ENCODE measurements around the gene PGS1.

PGS1 gene

DNA sequence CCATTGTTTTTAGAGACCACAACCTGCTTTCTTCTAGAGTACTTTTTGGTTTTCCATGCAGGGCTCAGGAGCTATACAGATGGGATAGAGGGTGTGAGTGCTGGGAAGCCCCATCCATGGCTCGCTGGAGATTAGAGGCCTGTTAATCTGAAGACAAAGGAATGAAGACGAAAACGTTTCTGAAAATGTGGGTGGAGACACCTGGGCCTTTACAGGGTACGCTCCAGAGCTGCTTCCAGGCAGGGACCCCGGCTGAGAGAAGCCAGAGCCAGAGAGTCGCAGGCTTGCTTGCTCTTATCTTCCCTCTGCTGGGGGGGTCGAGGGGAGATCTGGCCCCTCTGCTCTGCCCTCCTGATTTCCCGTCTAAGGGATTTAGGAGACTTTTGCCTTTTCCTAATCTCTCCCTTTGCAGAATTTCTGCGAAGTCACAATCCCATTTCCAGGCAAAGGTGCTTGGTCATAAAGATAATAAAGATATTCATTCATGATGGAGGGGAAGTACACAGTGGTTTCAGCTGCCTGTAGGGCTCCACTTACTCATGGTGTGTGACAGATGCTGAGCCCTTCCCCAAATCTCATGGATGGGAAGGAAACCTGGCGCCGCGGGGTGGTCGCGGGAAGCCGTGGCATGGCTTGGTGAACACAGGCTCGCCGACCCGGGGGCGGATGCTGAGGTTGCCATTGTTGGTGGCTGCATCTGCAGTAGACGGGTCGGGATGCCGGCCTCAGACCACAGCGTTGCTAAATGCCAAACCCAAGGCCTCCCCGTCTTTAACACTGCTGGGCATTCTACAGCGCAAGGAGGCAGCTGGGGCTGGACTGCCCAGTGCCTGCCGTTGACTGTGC, 13.8 kb upstream of the PGS1 start:
- no peak for DNase-seq (ENCODE audit: low read depth in 2 of 3, low spot score in 2 of 3)

DNA sequence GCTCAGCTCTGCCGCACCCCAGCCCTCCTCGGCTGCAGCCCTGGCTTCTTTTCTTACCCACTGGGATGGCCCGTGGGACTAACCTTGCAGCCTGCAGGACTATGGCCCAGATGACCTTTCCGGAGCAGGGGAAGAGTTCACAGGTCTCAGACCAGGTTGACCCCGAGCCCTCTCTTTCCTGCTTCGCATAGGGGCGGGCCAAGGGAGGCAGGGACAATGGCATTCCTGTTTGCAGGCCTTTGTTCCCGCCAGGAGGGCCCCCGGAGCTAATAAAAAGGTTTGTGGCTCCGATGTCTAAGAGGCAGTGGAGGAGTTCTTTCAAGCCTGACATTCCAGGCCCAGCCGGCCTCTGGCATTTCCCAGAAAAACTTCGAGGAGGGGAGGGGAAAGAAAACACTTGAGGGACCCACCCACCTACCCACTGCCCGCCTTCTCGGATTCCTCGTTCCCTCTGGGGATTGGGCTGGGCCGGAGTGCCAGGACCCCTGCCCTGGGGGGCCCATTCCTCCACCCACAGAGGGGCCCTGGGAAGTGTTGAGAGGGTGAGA, 12.8 kb upstream of the PGS1 start:
- DNase-seq (ENCODE audit: low read depth in 2 of 3, low spot score in 2 of 3): no peak

DNA sequence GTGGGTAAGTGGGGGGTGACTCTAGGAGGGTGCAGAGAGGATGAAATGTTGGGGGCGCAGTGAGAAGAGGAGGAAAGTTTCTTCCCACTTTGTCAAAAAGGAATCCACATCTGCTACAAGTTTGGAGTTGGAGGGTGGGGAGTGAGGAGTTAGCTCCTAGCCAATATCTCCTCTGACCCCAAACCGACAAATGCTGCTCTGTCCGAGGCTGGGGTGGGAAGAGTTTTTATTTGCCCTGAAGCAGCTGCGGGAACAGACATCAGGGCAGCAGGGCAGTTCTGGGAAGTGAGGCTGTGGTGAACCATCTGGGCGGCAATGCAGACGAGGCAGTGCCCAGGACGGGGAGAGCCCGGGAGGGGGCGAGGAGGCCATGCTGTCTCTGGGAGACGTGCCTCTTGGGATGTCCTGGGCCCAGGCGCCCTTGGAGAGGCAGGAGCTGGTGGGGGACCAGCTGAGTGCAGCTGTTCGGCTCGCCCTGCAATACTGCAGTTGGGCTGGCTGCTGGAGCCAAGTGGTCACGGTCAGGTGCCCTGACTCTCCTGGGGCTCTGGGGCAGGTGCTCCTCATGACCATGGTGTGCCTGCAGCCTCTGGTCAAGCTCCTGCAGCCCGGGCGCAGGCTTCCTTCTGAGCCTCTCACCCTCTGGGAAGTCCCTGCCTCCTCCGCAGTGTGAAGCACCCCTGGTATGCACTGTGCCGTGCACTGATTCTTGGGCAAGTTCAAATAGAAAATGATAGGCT, 12.2 kb upstream of the PGS1 start:
- no peak for DNase-seq (ENCODE audit: low read depth in 2 of 3, low spot score in 2 of 3)

DNA sequence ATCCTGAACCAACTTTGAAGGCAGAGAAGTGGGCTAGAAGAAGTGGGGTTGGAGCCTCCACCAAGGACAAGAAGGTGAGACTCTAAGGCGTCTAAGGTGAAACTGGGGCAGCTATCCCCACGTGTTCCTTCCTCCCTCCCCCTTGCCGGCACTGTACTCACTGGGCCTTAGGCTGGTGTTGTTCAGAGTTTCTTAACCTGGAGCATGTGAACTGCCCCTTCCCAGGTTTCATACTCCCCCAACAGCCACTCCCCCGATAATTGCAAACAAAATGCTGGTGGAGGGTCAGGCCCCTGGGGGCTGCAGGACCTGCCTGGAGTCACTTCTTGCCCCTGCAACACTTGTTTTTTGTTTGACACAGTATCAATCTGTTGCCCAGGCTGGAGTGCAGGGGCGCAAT, 11.3 kb upstream of the PGS1 start:
- no peak for DNase-seq (ENCODE audit: low read depth in 2 of 3, low spot score in 2 of 3)

DNA sequence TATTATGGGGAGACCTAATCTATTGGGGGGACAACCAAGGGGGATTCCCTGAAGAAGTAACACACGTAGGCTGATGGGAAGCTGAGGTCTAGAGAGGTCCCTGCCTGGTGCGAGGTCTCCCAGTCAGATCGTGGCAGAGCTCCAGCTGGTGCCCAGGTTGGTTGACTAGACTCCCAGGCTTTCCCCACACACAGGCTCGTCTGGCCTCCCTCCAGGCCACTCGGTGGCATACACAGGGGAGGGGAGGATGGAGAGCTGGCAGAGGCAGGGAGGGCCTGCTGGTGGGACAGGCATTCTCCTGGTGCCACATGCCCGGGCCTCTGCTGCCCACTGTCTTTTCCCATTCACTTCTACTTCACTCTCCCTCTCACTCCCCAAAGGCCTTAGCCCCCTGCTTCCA, 10.1 kb upstream of the PGS1 start:
- DNase-seq (ENCODE audit: low read depth in 2 of 3, low spot score in 2 of 3): no peak

DNA sequence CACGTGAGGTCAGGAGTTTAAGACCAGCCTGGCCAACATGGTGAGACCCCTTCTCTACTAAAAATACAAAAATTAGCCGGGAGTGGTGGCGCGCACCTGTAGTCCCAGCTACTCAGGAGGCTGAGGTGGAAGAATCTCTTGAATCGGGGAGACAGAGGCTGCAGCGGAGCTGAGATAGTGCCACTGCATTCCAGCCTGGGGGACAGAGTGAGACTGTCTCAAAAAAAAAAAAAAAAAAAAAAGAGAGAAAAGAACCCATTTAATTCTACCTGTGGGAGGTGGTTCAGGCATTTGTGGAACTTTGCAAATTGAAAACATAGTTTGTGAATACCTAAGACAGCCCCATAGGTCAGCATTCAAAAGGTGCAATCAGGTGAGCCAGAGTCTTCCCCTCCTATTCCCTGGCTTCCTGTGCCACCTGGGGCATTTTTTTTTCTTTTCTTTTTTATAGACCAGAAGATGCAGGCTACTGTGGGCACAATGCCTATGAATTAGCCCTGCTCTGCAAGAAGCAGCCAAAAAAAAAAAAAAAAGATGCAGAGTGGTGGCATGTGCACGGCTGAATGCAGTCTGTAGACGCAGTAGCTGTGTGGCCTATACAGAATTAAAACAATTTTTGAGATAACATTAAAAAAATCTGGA, 9.5 kb upstream of the PGS1 start:
- DNase-seq (ENCODE audit: low read depth in 2 of 3, low spot score in 2 of 3): no peak

DNA sequence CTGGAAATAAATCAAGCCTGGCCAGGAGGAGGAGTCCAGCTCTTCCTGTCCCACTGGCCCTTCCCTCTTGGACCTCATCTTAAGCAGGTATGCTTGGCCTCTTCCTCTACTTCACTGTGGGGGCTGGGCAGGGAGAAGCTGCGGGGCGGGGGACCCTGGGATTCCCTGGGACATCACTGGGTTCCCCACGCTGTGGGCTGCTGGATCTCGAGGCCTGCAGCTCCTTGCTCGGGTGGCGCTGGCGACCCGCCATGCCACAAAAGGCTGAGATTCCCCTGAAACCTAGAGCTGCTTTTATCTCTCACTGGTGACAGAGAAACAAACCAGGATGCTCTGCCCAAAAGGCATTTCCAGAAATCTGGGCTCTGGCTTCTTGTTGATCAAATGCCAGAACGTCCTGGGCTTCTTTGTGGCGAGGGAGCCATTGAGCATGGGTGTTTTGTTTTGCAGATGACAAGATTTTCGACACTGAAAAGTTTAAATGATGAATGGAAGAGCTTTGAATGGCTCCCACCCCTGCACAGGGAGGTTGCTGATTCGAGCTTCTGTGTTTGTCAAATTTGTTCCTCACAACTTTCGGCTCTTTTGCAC, 8.6 kb upstream of the PGS1 start:
- DNase-seq (ENCODE audit: low read depth in 2 of 3, low spot score in 2 of 3): no peak

DNA sequence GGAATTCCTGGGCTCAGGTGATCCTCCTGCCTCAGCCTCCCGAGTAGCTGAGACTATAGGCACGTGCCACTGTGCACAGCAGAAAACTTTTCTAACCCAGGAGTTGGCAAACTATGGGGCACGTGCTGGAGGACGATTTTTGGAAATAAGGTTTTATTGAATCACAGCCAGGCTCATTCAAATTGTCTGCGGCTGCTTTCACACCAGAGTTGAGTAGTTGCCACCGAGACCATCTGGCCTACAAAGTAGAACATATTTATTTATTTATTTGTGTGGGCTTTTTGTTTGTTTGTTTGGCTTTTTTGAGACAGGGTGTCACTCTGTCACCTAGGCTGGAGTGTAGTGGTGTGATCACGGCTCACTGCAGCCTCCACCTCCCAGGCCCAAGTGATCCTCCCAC, 7.4 kb upstream of the PGS1 start:
- DNase-seq (ENCODE audit: low read depth in 2 of 3, low spot score in 2 of 3): no peak

DNA sequence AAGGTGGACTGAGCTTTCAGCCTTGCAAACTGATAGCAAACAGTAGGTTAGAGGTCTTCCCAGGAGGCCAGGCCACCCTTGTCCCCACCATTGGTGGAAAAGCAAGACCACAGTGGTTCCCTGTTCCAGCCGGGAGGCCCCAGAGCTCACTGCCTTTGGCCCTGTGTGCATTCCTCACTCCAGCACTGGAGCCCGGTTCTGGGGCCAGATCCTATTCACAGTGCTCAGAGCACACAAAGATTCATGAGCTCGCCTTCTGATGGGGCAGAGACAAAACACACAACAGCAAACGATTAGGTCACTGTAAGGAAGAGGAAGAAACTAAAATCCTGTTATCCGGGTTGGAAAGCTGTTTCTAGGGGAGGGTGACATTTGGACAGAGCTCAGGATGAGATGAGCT, 5.6 kb upstream of the PGS1 start:
- no peak for DNase-seq (ENCODE audit: low read depth in 2 of 3, low spot score in 2 of 3)

DNA sequence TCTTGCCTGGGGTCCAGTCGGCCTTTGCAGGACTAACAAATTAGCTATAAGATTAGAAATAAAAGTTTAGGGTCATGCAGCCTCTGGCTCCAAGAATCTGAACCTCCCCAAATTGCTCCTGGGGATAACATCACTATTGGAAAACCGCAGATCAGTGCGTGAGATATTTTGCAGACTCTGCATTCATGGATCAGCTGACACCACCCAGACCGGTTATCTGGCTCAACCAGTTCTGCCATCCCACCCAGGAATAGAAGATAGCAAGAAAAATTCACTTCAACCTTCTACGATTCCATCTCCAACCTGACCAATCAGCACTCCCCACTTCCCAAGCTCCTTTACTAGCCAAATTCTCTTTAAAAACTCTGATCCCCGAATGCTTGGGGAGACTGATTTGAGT, 4.3 kb upstream of the PGS1 start:
- DNase-seq (ENCODE audit: low read depth in 2 of 3, low spot score in 2 of 3): no peak

DNA sequence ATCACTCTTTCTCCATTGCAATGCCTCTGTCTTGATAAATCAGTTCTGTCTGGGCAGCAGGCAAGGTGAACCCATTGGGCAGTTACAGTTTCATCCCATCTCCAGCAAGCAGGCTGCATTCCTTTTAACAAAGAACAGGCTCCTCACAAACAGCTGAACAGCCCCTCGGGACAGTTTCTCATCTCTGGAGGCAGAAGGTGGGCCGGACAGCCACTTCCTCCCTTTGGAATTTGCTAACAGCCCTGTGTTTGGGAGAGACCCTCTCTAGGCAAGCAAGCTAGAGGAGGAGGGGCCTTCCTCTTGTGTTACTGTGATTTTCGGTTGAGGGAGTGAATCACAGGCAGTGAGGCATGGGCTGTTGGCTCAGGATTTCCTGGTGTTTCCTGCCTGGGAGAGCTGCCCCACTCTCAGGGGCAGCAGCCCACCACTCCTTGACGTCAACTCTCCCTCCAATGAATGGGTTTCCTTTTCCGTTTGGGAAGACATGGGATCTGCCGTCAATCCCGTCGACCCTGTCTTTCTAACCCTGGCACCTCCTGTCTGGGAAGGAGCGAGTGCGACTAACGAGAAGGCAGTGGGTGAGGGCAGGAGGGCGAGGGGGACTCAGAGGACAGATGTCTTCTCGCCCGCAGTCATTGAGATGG, 3.7 kb upstream of the PGS1 start:
- DNase-seq (ENCODE audit: low read depth in 2 of 3, low spot score in 2 of 3): no peak

DNA sequence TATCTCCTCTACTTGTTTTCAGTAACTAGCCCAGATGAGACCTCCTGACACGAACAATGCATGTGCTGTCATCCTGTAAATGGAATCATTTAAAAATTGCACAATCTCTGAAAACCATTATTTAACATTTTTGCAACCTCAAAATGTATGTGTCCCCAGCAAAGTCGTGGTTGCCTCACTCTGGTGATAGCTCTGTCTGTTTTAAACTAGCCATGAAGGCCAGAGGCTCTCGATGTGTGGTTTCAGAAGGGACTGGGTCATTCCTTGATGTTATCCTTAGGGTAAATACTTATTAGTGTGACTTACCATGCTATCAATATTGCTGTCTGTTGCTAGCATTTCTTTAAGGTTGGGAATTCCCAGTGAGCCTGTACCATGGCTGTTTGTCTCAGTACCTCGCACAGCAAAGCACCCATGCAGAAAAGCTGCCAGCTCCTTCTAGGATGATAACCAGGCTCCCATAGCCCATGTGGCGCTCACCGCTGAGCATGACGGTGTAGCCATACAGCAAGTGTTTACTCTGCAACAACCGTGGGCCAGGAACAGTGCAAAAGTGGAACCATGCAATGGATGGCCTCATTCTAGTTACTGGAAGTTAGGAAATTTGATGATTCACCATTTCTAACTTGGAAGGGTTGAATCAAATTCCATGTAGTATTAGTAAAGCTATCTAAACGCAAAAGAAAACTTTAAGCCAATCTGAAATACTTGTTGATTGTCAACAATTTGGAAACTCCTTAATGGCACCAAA, 2.9 kb upstream of the PGS1 start:
- no peak for DNase-seq (ENCODE audit: low read depth in 2 of 3, low spot score in 2 of 3)

DNA sequence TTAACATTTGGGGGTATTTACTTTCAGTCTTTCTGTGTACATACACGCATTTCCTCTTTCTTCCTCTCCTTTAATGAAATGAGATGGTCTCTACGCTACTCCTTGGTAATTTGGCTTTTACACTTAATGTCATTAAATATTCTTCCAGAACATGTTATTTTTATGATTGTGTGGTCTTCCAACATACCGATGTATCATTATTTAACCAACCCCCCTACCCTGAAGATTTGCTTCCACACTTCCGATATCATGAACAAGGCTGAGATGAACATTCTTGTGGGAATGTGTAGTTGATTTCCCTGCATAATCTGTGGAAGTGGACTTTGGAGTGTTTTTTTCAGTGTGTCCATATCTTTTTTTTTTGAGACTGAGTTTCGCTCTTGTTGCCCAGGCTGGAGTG, 2.3 kb upstream of the PGS1 start:
- no peak for DNase-seq (ENCODE audit: low read depth in 2 of 3, low spot score in 2 of 3)

DNA sequence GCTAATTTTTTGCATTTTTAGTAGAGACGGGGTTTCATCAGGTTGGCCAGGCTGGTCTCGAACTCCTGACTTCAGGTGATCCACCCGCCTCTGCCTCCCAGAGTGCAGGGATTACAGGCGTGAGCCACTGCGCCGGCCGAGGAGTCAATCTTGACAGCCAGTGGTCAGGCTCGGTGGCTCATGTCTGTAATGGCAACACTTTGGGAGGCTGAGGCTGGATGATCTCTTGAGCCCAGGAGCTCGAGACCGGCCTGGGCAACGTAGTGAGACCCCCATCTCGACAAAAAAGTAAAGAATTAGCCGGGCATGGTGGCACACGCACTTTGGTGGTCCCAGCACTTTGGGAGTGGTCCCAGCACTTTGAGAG, 608 bp upstream of the PGS1 start:
- no peak for DNase-seq (ENCODE audit: low read depth in 2 of 3, low spot score in 2 of 3)

DNA sequence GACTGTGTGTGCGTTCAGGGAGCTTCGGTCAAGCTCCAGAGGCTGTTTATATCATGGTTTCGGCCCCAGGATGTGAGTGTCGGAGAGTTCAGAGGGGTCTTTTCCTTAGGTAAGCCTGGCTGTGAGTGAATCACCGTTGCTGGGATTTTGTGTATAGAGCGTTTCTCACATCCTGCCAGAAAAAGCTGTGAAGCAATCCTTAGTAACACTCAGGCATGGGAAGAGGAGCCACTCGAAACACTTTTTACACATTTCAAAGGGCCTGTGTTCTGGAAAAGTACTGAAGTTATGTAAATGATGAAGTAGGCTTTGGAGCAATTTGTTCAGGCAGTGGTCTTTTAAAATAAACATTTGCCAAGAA, 662 bp downstream of the PGS1 start:
- no peak for DNase-seq (ENCODE audit: low read depth in 2 of 3, low spot score in 2 of 3)

DNA sequence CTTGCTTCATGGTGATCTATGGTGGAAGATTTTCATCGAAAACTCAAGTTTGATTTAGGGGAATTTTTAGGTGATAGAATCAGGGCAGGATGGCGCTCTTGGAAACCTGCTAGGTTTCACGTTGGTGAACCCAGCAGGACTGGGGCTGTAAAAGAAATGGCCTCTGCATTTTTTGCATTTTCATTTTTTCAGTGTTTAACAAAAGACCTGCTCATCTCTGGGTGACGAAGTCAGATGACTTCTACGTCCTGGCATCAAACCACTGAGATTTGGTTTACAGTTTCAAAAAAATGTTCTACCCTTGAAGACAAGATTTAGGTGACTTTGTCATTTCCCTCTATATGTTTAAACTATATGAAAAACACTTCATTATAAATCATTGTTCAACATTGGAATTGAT, 1.9 kb downstream of the PGS1 start:
- no peak for DNase-seq (ENCODE audit: low read depth in 2 of 3, low spot score in 2 of 3)

DNA sequence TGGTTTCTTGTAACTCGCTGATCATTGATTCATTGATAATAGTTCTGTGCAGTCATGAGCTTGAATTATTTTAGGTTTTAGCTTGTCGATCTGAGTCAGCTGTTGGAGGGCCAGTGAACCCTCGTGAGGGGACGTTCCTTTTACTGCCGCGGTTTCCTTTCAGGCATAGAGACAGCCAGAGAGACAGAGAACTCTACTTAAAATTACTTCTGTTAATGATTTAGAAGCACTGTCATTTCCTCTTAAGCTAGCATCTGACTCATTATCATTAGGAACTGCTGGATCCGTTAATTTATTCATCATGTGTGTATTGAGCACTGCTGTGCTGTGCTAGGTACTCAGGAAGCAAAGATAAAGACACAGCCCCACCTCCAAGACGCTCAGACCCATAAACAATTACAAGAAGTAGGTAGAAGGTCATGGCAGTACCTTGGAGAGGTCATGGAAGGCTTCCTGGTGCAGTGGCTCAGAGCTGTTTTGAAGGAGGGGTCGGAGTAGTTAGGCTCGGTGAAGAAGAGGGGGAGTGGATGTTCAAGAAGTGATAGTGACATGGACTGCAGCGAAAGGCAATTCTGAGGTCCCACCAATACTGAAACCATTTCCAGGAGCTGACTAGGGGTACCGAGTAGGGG, 3.3 kb downstream of the PGS1 start:
- DNase-seq (ENCODE audit: low read depth in 2 of 3, low spot score in 2 of 3): no peak

DNA sequence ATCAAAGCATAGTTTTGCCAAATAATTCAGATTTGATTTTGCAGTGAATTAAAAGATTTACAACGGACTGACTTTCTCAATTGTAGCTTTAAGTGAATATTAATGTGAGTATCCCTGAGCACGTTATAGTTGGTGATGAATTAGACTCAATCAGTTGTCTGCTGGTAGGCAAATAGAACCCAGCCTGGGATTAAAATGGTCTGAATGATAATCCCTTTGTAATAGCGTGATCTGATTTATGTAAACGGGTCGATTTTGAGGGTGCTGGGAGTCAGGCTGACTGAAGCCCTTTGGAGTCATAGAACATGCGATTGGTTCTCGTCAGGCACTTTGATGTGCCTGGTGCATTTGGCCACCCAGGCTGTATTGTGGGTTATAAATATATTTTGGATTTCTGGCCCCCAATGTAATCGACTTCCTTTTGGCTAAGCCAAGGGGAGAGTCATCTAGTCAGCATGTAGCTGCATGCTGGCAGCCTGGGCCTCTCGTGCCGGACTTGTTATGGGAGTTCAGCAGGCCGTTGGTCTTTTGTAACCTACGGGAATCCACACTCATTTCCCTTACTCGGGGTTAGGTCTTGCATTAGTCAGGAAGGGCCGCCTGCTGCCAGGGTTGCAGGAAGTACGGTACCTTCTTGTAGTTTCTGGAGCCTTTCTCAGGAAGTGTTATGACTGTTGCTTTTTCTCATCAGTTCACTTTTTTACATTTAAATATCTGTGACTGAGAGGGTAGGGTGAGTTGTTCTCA, 5.4 kb downstream of the PGS1 start:
- peak in 1 of 3 experiments; percentile 34 for DNase-seq (ENCODE audit: low read depth in 2 of 3, low spot score in 2 of 3)

DNA sequence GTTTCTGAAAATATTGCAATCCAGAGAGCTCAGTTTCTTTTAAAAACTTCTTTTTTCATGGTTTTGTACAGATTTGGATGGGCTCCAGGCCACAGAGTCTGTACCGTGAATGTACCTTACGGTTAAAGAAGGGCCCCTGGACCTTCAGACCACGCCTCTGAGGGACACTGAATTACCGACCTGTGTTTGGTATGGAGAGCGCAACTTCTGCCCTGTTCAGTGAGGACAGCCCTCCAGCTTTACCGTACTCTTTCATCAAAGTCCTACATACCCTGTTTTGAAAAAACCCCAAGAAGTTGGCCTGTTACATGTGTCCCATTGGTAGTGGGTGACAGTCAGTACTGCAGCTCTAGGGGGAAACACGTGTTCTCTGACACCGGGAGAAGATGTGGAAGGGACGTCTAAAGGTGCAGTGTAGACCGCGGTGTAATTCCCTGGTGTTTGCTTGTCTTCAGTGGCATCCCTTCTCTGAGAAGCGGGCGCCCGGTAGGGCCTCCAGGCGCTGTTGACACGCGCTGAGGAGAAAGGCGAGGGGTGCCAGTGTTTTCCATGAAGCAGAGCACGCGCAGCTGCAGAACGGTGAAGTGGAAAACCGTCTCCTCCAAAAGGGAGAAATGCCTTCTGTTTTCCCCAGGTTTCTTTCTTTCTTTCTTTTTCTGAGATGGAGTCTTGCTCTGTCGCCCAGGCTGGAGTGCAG, 6.2 kb downstream of the PGS1 start:
- DNase-seq (ENCODE audit: low read depth in 2 of 3, low spot score in 2 of 3): no peak

Data from activated CD8-positive, alpha-beta memory T cell treated with anti-CD3 and anti-CD28 coated beads for 48 hours (primary cell).